AG10803 (cell line): Measurements from ENCODE around the gene KIAA1549.
"Not testable (repeated sequence)": the region's sequence is repeated elsewhere in the genome, so short reads cannot be mapped to it uniquely, and the experiment has no call there.

Source experiments
- DNase-seq: peaks from one replicate; pipeline ENCODE4 v3.0.0; 2010; ENCODE audit warnings: low read depth
- H3K4me3 ChIP-seq: 2 replicates; pipeline ENCODE4 v1.5.1; 2011; ENCODE audit warnings: mild to moderate bottlenecking, low read length, control low read depth
- CTCF ChIP-seq: conservative IDR thresholded peaks from 2 replicates; pipeline ENCODE4 v1.5.1; 2011; ENCODE audit warnings: mild to moderate bottlenecking, low read length, control low read depth, inconsistent platforms

Gene KIAA1549

GRCh38 chr7:138949421-138950088 is 31.6 kb downstream of the KIAA1549 start:
- TF ChIP-seq CTCF, result no peak
- DNase-seq, result no peak
- H3K4me3 ChIP-seq, result no peak overlapping the region

- no peak overlapping the region for H3K4me3 ChIP-seq
- DNase-seq, result no peak
- TF ChIP-seq CTCF, result no peak
Measured at GRCh38 chr7:138948403-138948802, 32.8 kb downstream of the KIAA1549 start.

- no peak overlapping the region for H3K4me3 ChIP-seq
- TF ChIP-seq CTCF, result no peak
- no peak for DNase-seq
Measured at GRCh38 chr7:138945821-138946220, 35.4 kb downstream of the KIAA1549 start.

- no peak for DNase-seq
- no peak for TF ChIP-seq CTCF
- H3K4me3 ChIP-seq, result no peak overlapping the region
Measured at GRCh38 chr7:138945154-138945553, 36.0 kb downstream of the KIAA1549 start.

GRCh38 chr7:138944592-138944991 is 36.6 kb downstream of the KIAA1549 start:
- no peak for DNase-seq
- TF ChIP-seq CTCF, result no peak
- H3K4me3 ChIP-seq, result no peak overlapping the region

- TF ChIP-seq CTCF, result no peak
- no peak for DNase-seq
Measured at GRCh38 chr7:138943061-138943460, 38.1 kb downstream of the KIAA1549 start.

GRCh38 chr7:138941545-138941944 is 39.6 kb downstream of the KIAA1549 start:
- no peak for DNase-seq

More at GRCh38 chr7:138943061-138943460, 38.1 kb downstream of the KIAA1549 start:
- no peak overlapping the region for H3K4me3 ChIP-seq

GRCh38 chr7:138940602-138941001 is 40.6 kb downstream of the KIAA1549 start:
- DNase-seq, H3K4me3 ChIP-seq: not testable (repeated sequence)

More at GRCh38 chr7:138941545-138941944, 39.6 kb downstream of the KIAA1549 start:
- no peak for TF ChIP-seq CTCF
- H3K4me3 ChIP-seq, result no peak overlapping the region
